Natural killer cell treated with Interleukin-12 subunit alpha and Interleukin-12 subunit beta and Interleukin-15 and Interleukin-18, amount 100 ng/mL, for 72 hours (primary cell): ENCODE data around the gene ELP5. TPM values are rescaled to one million over a fixed set of nuclear protein-coding genes. Genes with fewer than 3 reads are reported as not detected.
A peak's percentile ranks its signal among the peaks of the same experiment; 100 is the strongest.
"Not testable (repeated sequence)": the region's sequence is repeated elsewhere in the genome, so short reads cannot be mapped to it uniquely, and the experiment has no call there.

Experiments
- ATAC-seq, 2 donors: fragments of 150-1000 bp; cut with Tn5 transposase in 1 of 2; sonication (Bioruptor Pico), chemical (Tn5 transposase) in 1 of 2; 2 replicates each; pipeline ENCODE4 v1.10.0; 2021
- DNase-seq: peaks from one replicate; pipeline ENCODE4 v3.0.0; 2022; ENCODE audit warnings: low spot score
- H3K27ac Mint-ChIP-seq, 2 donors: 1 replicate in 1 of 2; 2 replicates in 1 of 2; pipeline ENCODE4 v1.8.0; 2022; ENCODE audit warnings: mixed read lengths in 2 of 2, mild to moderate bottlenecking in 1 of 2, moderate library complexity in 1 of 2
- H3K27me3 Mint-ChIP-seq, 2 donors: 1 replicate in 1 of 2; 2 replicates in 1 of 2; pipeline ENCODE4 v1.8.0; 2022; ENCODE audit warnings: mixed read lengths in 2 of 2
- H3K36me3 Mint-ChIP-seq: one replicate; pipeline ENCODE4 v1.8.0; 2022; ENCODE audit warnings: mixed read lengths
- H3K4me1 Mint-ChIP-seq, 2 donors: 1 replicate in 1 of 2; 2 replicates in 1 of 2; pipeline ENCODE4 v1.8.0; 2022; ENCODE audit warnings: low read depth in 2 of 2, mixed read lengths in 2 of 2, mild to moderate bottlenecking in 1 of 2
- H3K4me3 Mint-ChIP-seq: one replicate; pipeline ENCODE4 v1.8.0; 2022; ENCODE audit warnings: mixed read lengths
- H3K9me3 Mint-ChIP-seq: 2 replicates; pipeline ENCODE4 v1.8.0; 2022; ENCODE audit warnings: mixed read lengths
- total RNA-seq, 2 donors: library from RNA; stranded (reverse); gene quantifications; one replicate each; pipeline ENCODE4 v1.2.3, GENCODE V29; 2022

ELP5 gene
- total RNA-seq, 2 donors from 2014 or later = 43.5 to 70.5 TPM

DNA sequence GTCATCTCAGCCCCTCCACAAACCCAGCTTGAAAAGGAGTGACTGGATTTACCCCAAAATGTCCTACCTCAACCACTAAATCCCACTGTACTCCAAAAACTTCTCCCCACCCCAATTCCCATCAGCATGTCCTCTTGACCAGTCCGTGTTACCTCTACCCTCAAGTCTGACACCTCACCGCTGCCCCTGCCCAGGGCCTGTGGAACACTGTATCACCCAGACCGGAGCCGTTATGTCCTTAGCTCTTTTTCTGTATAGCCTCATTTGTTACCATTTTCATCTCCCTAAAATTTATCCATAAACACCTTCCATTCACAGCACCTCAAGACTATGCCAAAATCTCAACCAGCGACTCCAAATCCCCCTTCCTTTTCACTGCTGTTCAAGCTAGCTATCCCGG is 15.2 kb upstream of the ELP5 start:
- H3K4me3 Mint-ChIP-seq = peak overlapping the region; percentile 88
- H3K9me3 Mint-ChIP-seq = no peaks in the 10 kb centered on the region
- peaks cover 24% of the 10 kb centered on the region for H3K36me3 Mint-ChIP-seq
- ATAC-seq (no peak), DNase-seq (no peak)
- H3K27ac Mint-ChIP-seq = peak overlapping the region; percentile 87 to 95
- no peaks in the 10 kb centered on the region for H3K27me3 Mint-ChIP-seq
- H3K4me1 Mint-ChIP-seq = peaks cover 57 to 67% of the 10 kb centered on the region in 2 donors

DNA sequence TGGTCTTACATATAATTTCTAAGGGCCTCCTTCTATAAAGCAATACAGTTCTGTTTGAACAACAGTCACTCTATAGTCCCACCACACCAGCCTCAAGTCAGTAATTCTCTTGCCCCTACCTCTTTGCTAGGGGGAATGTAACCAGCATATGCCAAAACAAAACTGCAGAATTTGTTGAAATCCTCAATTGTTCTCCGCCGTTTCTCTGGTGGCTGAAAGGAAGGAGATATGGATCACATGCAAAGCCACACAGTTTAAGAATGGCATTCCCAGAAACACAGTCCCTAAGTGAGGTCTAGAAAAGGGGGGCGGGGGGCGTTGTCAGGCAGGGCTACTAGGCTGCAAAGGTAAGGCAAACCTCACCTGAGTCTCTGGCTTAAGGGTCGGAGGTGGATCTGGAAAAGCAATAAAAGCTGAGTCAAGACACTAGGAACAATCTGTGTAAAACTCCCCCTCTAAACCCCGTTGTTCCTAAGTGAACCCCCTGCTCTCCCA is 14.7 kb upstream of the ELP5 start:
- no peaks in the 10 kb centered on the region for H3K9me3 Mint-ChIP-seq
- peak overlapping the region; percentile 88 for H3K4me3 Mint-ChIP-seq
- peak overlapping the region; percentile 87 to 95 for H3K27ac Mint-ChIP-seq
- DNase-seq = no peak
- H3K36me3 Mint-ChIP-seq = peaks cover 19% of the 10 kb centered on the region
- no peaks in the 10 kb centered on the region for H3K27me3 Mint-ChIP-seq
- H3K4me1 Mint-ChIP-seq = peaks cover 57 to 67% of the 10 kb centered on the region in 2 donors
- ATAC-seq = no peak

DNA sequence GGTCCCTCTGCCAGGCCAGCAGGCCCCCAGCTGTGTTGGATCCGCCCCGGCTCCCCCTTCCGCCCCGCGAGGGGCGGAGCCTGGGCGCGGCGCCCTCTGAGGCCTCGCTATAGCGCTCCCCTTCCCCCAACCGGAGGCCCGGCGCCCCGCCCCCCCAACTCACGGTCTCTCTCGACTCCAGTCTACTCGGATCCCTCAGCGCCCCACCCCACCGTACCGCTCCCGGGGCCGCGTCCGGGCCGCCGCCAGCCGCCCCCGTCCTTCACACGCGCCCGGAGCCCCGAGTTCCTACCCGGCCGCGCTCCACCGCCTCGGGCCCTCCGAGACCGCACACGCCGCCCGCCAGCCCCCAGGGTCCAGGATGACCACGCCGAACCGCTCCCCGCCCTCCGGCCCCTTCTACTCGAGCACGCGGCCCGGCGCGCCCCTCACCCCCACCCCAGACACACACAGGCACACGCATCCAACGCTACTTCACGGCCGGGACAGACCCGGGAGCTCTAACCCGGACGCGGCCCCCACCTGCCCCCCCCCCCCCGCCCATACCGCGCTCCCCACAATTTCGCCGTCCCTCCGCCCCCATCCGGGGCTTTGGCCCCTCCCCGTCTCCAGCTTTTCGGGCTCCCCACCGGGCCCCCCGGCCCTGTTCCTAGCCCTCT is 14.1 kb upstream of the ELP5 start:
- Mint-ChIP-seq H3K36me3 (peaks cover 18% of the 10 kb centered on the region), H3K4me3 (peak overlapping the region; percentile 88), H3K27me3 (no peaks in the 10 kb centered on the region), H3K27ac (peak overlapping the region; percentile 87 to 95), H3K4me1 (peaks cover 60 to 70% of the 10 kb centered on the region in 2 donors), H3K9me3 (no peaks in the 10 kb centered on the region)
- ATAC-seq = peak; percentile 53 to 61
- peak; percentile 90 for DNase-seq

DNA sequence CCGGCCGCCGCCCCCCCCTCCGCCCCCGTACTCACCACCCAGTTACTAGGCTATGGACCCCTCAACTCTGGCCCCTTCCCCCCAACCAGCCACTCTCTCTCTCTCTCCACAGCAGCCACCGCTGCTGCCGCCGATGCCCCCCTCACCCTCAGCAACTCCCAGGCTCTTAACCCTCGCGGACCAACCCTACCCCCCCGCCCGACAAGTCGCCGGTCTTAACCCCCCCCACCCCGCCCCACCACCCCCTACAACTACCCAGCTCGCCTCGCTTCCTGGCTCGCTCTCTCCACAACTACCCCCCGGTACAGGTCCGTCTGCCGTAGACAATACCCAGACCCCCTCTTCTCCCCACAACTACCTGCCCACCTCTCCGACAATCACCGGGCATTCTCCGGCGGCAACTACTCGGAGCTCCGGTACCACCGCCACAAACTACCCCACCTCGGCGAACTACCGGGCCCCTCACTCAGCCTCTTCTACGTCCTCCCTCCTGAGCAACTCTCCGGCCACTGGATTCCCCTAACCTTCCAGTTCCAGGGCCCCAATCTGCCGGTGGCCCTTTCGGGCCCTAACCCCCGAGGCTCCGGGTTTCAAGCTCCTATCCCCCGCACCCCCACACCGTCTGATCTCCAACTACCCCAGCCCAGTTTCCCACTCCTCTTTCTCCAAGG is 13.5 kb upstream of the ELP5 start:
- Mint-ChIP-seq H3K27ac (peak overlapping the region; percentile 87 to 95), H3K9me3 (no peaks in the 10 kb centered on the region), H3K36me3 (peaks cover 18% of the 10 kb centered on the region), H3K27me3 (no peaks in the 10 kb centered on the region), H3K4me3 (peak overlapping the region; percentile 88), H3K4me1 (peaks cover 59 to 68% of the 10 kb centered on the region in 2 donors)
- no peak for ATAC-seq
- no peak for DNase-seq

DNA sequence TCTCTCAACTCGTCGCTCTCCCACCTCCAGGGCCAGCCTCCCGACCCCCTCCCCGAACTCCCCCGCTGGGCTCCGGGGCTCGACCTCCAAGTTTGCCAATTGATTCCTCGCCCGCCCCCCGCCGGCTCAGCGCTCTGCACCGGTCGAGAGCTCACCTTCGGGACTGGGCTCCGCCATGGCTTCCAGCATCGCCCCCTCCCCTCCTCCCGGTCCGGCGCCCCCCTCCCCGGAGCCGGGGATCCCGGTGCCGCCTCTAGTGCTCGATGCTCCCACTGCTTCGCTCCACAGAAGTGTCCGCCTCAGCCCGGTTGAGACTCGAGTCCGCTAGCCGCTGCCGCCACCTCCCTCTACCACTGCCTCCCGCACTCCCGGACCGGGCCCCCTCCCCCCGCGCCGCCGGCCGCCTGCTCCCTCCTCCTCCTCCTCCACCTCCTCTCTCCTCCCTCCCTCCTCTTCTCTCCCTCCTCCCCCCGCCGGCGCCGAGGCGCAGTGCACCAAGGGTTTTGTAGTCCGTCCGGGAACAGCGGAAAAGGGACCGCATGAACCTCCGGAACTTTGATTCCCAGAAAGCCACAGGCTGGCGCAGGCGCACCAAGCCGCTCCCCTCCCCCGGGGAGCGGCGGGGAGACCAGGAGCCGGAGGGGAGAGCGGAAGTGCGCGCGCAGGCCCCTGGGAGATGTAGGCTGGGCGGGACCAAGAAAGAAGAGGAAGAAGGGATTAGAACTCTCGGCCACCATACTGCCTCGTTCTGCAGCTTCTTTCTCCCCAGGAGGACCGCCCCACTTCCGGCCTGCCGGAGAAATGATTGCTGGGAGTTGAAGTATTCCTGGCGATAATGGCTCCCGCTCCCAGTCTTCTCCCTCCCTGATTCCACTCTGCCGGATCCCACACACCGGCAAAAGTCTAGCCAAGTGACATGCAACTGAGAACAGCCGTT is 12.7 kb upstream of the ELP5 start, which contains the start of gene PHF23:
PHF23 (minus strand) TSS at position 367 of the 937 bp plus-strand sequence; CDS start at position 189, 178 bp downstream.
- ATAC-seq (peak; percentile 79 to 86), DNase-seq (peak; percentile 99)
- Mint-ChIP-seq H3K27ac (peak within 1 kb of the TSS; percentile 87 to 95), H3K36me3 (peaks cover 18% of the 10 kb centered on the region), H3K4me1 (peaks cover 53 to 64% of the 10 kb centered on the region in 2 donors), H3K4me3 (peak within 1 kb of the TSS; percentile 88), H3K27me3 (no peaks in the 10 kb centered on the region), H3K9me3 (no peaks in the 10 kb centered on the region)

DNA sequence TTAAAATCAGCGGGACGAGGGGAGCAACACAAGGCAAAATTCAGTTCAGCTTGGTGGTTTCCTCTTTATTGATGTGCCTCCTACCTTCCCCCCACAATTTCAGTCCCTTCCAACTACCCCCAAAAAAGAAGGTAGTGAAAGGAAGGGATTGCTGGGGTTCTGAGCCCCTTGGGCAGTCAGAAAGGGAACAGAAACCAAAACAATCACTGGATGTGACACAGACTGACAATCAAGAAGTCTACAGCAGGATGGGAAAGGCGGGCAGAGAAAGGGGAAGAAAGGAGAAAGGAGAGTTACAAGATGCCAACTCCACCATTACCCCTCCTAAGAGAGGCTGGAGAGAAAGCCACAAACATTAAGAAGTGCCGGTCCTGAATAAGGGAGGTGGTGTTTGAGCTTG is 11.6 kb upstream of the ELP5 start:
- Mint-ChIP-seq H3K9me3 (no peaks in the 10 kb centered on the region), H3K4me1 (peaks cover 46 to 54% of the 10 kb centered on the region in 2 donors), H3K27ac (peak overlapping the region; percentile 87 to 95), H3K4me3 (peak overlapping the region; percentile 88), H3K27me3 (no peaks in the 10 kb centered on the region), H3K36me3 (peaks cover 12% of the 10 kb centered on the region)
- no peak for ATAC-seq
- DNase-seq = no peak

DNA sequence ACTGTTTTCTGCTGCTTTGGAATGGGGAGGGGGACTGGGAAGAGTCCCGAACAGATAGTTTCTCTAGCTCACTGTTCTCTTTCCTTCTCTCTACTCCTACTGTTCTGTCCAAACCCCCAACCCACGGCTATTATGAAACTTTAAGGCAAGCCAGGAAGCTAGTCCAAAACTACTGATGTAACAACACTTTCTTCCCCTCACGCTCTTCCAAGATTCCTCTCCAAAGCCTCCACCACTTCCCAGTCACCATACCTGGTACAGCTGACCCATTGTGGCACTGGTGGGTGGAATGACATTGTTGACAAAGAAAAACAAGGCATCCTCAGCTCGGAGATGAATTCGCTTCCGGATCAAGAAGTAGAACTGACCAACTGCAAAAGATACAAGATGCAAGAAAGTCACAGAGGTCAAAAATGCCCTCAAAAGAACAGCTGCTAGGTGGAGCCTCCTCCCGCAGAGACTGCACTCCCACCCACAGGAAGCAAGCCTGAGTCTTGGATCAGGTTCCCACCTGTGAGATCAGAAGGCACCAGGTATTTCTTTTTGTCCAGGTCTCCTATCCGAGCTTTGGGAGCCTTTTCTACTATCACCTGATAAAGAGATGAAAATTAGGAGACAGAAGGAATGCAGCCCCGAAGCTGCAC is 10.8 kb upstream of the ELP5 start:
- DNase-seq (no peak), ATAC-seq (no peak)
- Mint-ChIP-seq H3K27me3 (no peaks in the 10 kb centered on the region), H3K4me1 (peaks cover 40 to 47% of the 10 kb centered on the region in 2 donors), H3K4me3 (peak overlapping the region; percentile 88), H3K27ac (peak overlapping the region; percentile 87 to 95), H3K9me3 (no peaks in the 10 kb centered on the region), H3K36me3 (peaks cover 15% of the 10 kb centered on the region)

DNA sequence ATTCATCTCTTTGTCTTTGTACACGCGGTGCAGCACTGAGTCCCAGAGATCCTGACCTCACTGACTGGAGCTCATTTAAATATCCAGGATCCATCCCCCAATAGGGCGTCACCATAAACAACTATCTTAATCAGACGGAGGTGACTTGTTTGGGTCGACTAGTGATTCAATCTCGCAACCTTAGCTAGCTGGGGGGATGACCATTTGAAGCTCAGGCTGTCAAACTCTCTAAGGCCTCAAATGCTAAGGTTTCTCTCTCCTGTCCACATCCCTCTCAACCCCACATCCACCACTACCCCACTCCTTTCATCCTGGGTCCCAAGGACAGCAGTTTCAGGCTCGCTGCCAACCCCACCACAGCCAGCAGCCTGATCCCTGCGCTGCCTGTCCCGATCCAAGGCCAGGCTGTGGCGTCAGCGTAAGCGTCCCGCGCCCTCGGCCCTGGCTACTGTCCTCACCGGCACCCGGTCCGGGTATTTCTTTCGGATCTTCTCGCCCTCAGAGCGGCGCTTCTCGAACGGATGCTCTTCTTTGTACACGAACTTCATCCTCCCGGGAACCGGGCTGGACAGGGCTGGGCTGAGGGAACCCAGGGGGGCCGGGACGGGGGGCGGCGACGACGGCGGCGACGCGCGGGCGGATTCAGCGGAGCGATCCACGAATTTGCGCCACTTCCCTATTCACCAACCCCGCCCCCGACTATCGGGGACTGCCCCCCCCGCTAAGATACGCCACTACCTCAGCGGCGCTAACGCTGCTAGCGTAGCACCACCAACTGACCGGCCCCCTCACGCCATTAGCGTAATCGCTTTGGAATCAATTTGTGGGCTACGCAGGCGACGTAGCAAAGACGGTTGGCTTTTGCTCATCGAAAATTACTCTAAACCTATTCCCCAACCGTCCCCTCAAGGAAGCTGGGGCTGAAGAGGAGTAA is 10.0 kb upstream of the ELP5 start, which contains the start of gene GABARAP:
GABARAP (minus strand) TSS at position 667 of the 934 bp plus-strand sequence; CDS start at position 548, 119 bp downstream.
- ATAC-seq (peak; percentile 72 to 77), DNase-seq (peak; percentile 92)
- Mint-ChIP-seq H3K9me3 (no peaks in the 10 kb centered on the region), H3K4me3 (peak within 1 kb of the TSS; percentile 88), H3K27me3 (no peaks in the 10 kb centered on the region), H3K4me1 (peaks cover 41 to 48% of the 10 kb centered on the region in 2 donors), H3K27ac (peak within 1 kb of the TSS; percentile 87 to 95), H3K36me3 (peaks cover 21% of the 10 kb centered on the region)

DNA sequence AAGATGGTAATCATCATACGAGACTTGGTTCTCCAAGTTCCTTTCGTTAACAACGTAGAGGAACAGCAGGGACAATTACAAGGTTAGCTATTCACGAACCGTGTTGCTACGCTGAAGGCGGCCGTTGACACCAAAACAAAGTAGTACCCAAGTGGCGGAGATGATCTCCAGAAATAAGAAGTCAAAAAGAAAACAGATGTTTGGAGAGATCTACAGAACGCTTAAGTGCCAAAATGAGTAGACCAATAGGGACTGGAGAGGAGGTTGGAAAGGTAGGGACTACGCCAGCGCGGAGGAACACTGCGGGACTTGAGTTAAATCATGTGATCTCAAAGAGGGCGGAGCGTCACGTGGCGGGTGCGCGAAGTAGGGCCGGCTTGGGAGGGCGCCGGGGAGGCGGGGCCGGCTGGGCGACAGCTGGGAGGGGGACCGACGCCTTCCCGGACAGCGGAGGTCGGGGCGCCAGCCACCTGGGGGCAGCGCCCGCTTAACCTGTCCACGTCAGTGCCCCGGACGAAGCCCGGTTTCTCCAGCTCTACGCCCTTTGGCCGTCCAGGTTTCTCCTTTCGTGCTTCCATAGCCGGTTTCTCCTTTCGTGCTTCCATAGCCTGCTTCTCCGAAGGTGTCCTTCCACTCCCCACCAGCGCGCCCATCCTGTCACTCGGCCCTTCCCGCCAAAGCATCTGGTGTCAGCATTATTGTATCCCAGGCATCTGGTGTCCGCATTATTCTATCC is 9.1 kb upstream of the ELP5 start:
- peak; percentile 95 for DNase-seq
- no peaks in the 10 kb centered on the region for H3K9me3 Mint-ChIP-seq
- peaks cover 21% of the 10 kb centered on the region for H3K36me3 Mint-ChIP-seq
- ATAC-seq = peak; percentile 70 to 78
- H3K4me3 Mint-ChIP-seq = peak overlapping the region; percentile 88
- peak overlapping the region; percentile 87 to 95 for H3K27ac Mint-ChIP-seq
- H3K27me3 Mint-ChIP-seq = no peaks in the 10 kb centered on the region
- peaks cover 36 to 45% of the 10 kb centered on the region in 2 donors for H3K4me1 Mint-ChIP-seq

DNA sequence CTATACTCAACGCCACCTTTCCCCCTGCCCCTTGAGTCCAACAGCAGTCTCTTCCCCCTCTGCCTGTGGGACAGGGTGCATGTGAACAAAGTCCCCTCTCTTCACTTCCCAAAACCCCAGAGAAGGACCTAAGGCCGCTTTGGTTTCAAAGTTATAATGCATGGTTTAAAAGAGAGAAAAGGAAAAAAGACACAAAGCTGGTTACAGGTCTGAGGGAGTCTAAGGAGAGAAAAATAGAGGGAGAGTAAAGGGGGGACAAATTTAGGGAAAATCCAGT is 8.6 kb upstream of the ELP5 start:
- H3K27ac Mint-ChIP-seq = peak overlapping the region; percentile 87 to 95
- H3K4me1 Mint-ChIP-seq = peaks cover 37 to 45% of the 10 kb centered on the region in 2 donors
- peaks cover 21% of the 10 kb centered on the region for H3K36me3 Mint-ChIP-seq
- H3K27me3 Mint-ChIP-seq = no peaks in the 10 kb centered on the region
- peak overlapping the region; percentile 88 for H3K4me3 Mint-ChIP-seq
- no peaks in the 10 kb centered on the region for H3K9me3 Mint-ChIP-seq
- DNase-seq = no peak
- ATAC-seq = no peak

DNA sequence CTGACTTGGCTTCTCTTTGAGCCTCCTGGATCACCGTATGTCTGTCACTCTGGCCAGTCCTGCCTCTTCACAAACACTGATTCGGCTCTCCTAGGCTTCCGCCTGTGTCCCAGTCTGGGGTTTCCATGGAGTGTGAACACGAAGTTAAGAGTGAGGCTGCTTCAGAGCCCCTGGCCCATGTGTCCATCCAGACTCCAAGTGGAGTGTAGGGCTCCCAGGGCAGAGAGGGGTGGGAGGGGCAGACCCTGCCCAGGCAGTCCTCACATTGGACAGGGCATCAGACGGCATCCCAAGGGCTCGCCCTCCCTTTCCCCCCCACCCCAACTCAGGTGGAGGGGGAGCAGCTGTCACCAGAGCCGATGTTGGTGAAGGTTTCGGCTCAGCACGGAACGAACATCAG is 8.2 kb upstream of the ELP5 start:
- H3K9me3 Mint-ChIP-seq, ATAC-seq, DNase-seq, H3K27me3 Mint-ChIP-seq: not testable (repeated sequence)
- peaks cover 21% of the 10 kb centered on the region for H3K36me3 Mint-ChIP-seq
- H3K4me1 Mint-ChIP-seq = peaks cover 39 to 48% of the 10 kb centered on the region in 2 donors
- peak overlapping the region; percentile 88 for H3K4me3 Mint-ChIP-seq
- H3K27ac Mint-ChIP-seq = peak overlapping the region; percentile 87 to 95

DNA sequence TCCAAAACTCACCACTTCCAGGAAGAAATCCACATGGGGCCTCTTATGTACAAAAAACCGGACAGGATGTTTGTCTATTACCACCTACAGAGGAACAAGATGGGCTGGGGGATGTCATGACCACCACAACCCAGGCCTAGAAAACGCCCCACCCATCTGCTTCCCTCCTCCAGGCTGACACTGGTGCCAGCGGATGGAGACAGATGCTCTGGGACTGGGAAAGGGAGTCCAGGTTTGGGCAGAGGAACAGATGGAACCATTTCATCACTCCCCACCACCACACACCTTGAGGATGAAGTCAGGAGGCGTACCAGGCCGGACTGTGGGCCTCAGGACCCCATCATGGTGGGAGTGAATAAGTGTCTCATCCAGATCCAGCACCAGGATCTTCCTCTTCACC is 5.2 kb upstream of the ELP5 start:
- ATAC-seq (no peak), DNase-seq (no peak)
- no peaks in the 10 kb centered on the region for H3K27me3 Mint-ChIP-seq
- H3K4me3 Mint-ChIP-seq = no peak overlapping the region
- peaks cover 42 to 47% of the 10 kb centered on the region in 2 donors for H3K4me1 Mint-ChIP-seq
- peaks cover 9% of the 10 kb centered on the region for H3K36me3 Mint-ChIP-seq
- peak overlapping the region in 1 of 2 donors; percentile 69 for H3K27ac Mint-ChIP-seq
- H3K9me3 Mint-ChIP-seq = no peaks in the 10 kb centered on the region
